Osteocyte (in vitro differentiated cells): ENCODE results near the gene ADAMTS2. TPM values are rescaled to one million over a fixed set of nuclear protein-coding genes. Genes with fewer than 3 reads are reported as not detected.

Experiments used
- DNase-seq: peaks from one replicate; pipeline ENCODE4 v3.0.0; 2021; ENCODE audit warnings: mixed read lengths; ENCODE audit not compliant: unreplicated experiment; ENCODE audit errors: extremely low spot score
- H3K27ac Mint-ChIP-seq: one replicate; pipeline ENCODE4 v1.8.0; 2021; ENCODE audit warnings: mild to moderate bottlenecking, mixed read lengths; ENCODE audit not compliant: unreplicated experiment
- H3K27me3 Mint-ChIP-seq: one replicate; pipeline ENCODE4 v1.8.0; 2021; ENCODE audit warnings: mixed read lengths; ENCODE audit not compliant: unreplicated experiment
- H3K36me3 Mint-ChIP-seq: one replicate; pipeline ENCODE4 v1.8.0; 2021; ENCODE audit warnings: mixed read lengths; ENCODE audit not compliant: unreplicated experiment
- H3K4me1 Mint-ChIP-seq: one replicate; pipeline ENCODE4 v1.8.0; 2021; ENCODE audit warnings: mixed read lengths; ENCODE audit not compliant: unreplicated experiment
- H3K4me3 Mint-ChIP-seq: one replicate; pipeline ENCODE4 v1.8.0; 2021; ENCODE audit warnings: mild to moderate bottlenecking, moderate library complexity, mixed read lengths; ENCODE audit not compliant: unreplicated experiment
- H3K9me3 Mint-ChIP-seq: one replicate; pipeline ENCODE4 v1.8.0; 2021; ENCODE audit warnings: mixed read lengths; ENCODE audit not compliant: unreplicated experiment
- CTCF ChIP-seq: fragments of 200-600 bp; sonication (generic); IDR thresholded peaks from 2 replicates; pipeline ENCODE4 v1.5.0; 2021; ENCODE audit warnings: antibody characterized with exemption, mild to moderate bottlenecking, moderate library complexity
- total RNA-seq: library from RNA; stranded (reverse); gene quantifications from 2 replicates; pipeline ENCODE4 v1.2.1, GENCODE V29; 2021

The ADAMTS2 gene
- total RNA-seq, 1 donor from 2014 or later: 12.2 TPM

- Mint-ChIP-seq H3K9me3 (peaks cover 8% of the 10 kb centered on the region), H3K4me3 (no peak overlapping the region)
- no peak for DNase-seq
Measured at GRCh38 chr5:179190851-179191505, 154.3 kb downstream of the ADAMTS2 start.

GRCh38 chr5:179188636-179189035, 156.6 kb downstream of the ADAMTS2 start:
- Mint-ChIP-seq H3K36me3 (no peaks in the 10 kb centered on the region), H3K27me3 (no peaks in the 10 kb centered on the region), H3K9me3 (peaks cover 6% of the 10 kb centered on the region), H3K4me3 (no peak overlapping the region), H3K4me1 (no peaks in the 10 kb centered on the region), H3K27ac (no peak overlapping the region)
- DNase-seq: no peak
- TF ChIP-seq CTCF: no peak

More at GRCh38 chr5:179190851-179191505, 154.3 kb downstream of the ADAMTS2 start:
- H3K36me3 Mint-ChIP-seq: no peaks in the 10 kb centered on the region
- no peaks in the 10 kb centered on the region for H3K4me1 Mint-ChIP-seq
- no peak for TF ChIP-seq CTCF
- no peak overlapping the region for H3K27ac Mint-ChIP-seq
- H3K27me3 Mint-ChIP-seq: no peaks in the 10 kb centered on the region

- Mint-ChIP-seq H3K9me3 (peaks cover 11% of the 10 kb centered on the region), H3K36me3 (no peaks in the 10 kb centered on the region), H3K4me1 (no peaks in the 10 kb centered on the region), H3K4me3 (no peak overlapping the region), H3K27ac (no peak overlapping the region), H3K27me3 (no peaks in the 10 kb centered on the region)
- TF ChIP-seq CTCF: no peak
- no peak for DNase-seq
Measured at GRCh38 chr5:179187681-179188575, 157.3 kb downstream of the ADAMTS2 start.

GRCh38 chr5:179187229-179187678, 158.0 kb downstream of the ADAMTS2 start:
- H3K4me3 Mint-ChIP-seq: no peak overlapping the region
- TF ChIP-seq CTCF: no peak

GRCh38 chr5:179186801-179187200, 158.5 kb downstream of the ADAMTS2 start:
- no peak for DNase-seq
- Mint-ChIP-seq H3K9me3 (peaks cover 11% of the 10 kb centered on the region), H3K27ac (no peak overlapping the region)

More at GRCh38 chr5:179187229-179187678, 158.0 kb downstream of the ADAMTS2 start:
- no peak for DNase-seq
- Mint-ChIP-seq H3K36me3 (no peaks in the 10 kb centered on the region), H3K27me3 (no peaks in the 10 kb centered on the region), H3K4me1 (no peaks in the 10 kb centered on the region), H3K9me3 (peaks cover 11% of the 10 kb centered on the region), H3K27ac (no peak overlapping the region)

More at GRCh38 chr5:179186801-179187200, 158.5 kb downstream of the ADAMTS2 start:
- no peaks in the 10 kb centered on the region for H3K36me3 Mint-ChIP-seq
- TF ChIP-seq CTCF: no peak
- no peak overlapping the region for H3K4me3 Mint-ChIP-seq
- no peaks in the 10 kb centered on the region for H3K27me3 Mint-ChIP-seq
- no peaks in the 10 kb centered on the region for H3K4me1 Mint-ChIP-seq
